Activated CD4-positive, alpha-beta T cell treated with anti-CD3 and anti-CD28 coated beads for 36 hours (primary cell): Measurements from ENCODE around the gene MAD1L1. TPM values are rescaled to one million over a fixed set of nuclear protein-coding genes. Genes with fewer than 3 reads are reported as not detected.
A peak's percentile ranks its signal among the peaks of the same experiment; 100 is the strongest.

Experiments
- ATAC-seq: fragments of 200-7000 bp; cut with Tn5 transposase; one replicate; pipeline ENCODE4 v1.10.0; 2021; ENCODE audit warnings: mild to moderate bottlenecking, moderate library complexity
- CTCF ChIA-PET: fragments of 350-600 bp; sonication (Branson Sonifier 250); formaldehyde crosslinking; loops from one replicate; lab custom pipeline; 2021; ENCODE audit warnings: antibody characterized with exemption; lab: Charles Lee
- POLR2A ChIA-PET: fragments of 350-600 bp; sonication (Branson Sonifier 250); formaldehyde crosslinking; loops from one replicate; lab custom pipeline; 2021; ENCODE audit warnings: antibody characterized with exemption, inconsistent platforms; lab: Charles Lee
- DNase-seq: peaks from one replicate; pipeline ENCODE4 v3.0.0-alpha.2; 2020
- H3K27ac Mint-ChIP-seq: one replicate; pipeline ENCODE4 v1.8.0; 2021; ENCODE audit warnings: mixed read lengths
- H3K27me3 Mint-ChIP-seq: one replicate; pipeline ENCODE4 v1.8.0; 2021; ENCODE audit warnings: mixed read lengths
- H3K36me3 Mint-ChIP-seq: one replicate; pipeline ENCODE4 v1.8.0; 2021; ENCODE audit warnings: low read depth, mixed read lengths
- H3K4me1 Mint-ChIP-seq: one replicate; pipeline ENCODE4 v1.8.0; 2021; ENCODE audit warnings: mixed read lengths
- H3K4me3 Mint-ChIP-seq: one replicate; pipeline ENCODE4 v1.8.0; 2021; ENCODE audit warnings: mild to moderate bottlenecking, moderate library complexity, mixed read lengths
- H3K9me3 Mint-ChIP-seq: one replicate; pipeline ENCODE4 v1.8.0; 2021; ENCODE audit warnings: low read depth, mixed read lengths
- intact Hi-C, 2 experiments: fragments of 100-400 bp; cut with DNase I in 1 of 2; cut with micrococcal nuclease in 1 of 2; formaldehyde crosslinking; loops; one replicate each; pipeline versions ENCODE4 v1.14.2 to v1.15.1; 2022 to 2024; cut with DNase I, micrococcal nuclease
- total RNA-seq, 2 experiments: library from RNA; stranded (reverse); gene quantifications; one replicate each; pipeline ENCODE4 v1.2.3, GENCODE V29; 2021

MAD1L1 gene
- total RNA-seq, 2 experiments from 2014 or later: 50.2 to 61.7 TPM

DNA sequence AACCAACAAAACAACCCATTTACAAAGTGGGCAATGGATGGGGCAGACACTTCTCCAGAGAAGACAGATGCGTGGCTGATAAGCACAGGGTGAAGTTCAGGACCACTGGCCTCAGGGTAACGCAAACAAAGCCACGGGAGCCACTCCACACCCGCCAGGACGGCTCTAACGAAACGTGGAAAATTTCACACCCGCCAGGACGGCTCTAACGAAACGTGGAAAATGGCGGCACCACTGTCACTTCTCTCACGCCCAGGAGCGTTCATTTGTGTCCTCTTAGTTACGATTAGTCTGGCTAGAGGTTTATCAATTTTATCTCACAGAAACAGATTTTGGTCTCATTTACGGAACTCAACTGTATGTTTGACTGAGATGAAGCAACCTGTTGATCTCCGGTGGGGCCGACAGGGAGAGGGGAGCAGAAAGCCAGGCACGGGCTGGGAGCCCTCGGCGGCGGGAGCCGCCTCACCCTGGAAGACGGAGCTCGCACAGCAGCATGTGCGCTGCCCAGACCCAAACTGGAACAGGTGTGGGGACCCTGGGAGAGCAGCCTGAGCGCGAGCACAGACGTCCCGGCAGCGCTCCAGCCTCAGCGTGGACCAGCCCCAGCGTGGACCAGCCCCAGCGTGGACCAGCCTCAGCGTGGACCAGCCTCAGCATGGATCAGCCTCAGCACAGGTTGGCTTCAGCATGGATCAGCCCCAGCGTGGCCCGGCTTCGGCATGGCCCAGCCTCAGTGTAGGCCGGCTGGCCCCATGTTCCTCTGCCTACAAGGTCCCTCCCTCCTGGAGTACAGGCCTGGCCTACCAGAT lies 243.5 kb downstream of the MAD1L1 start:
- POLR2A ChIA-PET: no interaction called here
- Mint-ChIP-seq H3K27me3 (no peaks in the 10 kb centered on the region), H3K36me3 (peaks cover 7% of the 10 kb centered on the region), H3K27ac (no peak overlapping the region), H3K4me3 (no peak overlapping the region), H3K9me3 (no peaks in the 10 kb centered on the region), H3K4me1 (peaks cover 28% of the 10 kb centered on the region)
- ATAC-seq (no peak), DNase-seq (no peak)
- intact Hi-C loops: no loop called here
- CTCF ChIA-PET: no interaction called here

GRCh38 chr7:1988533-1988930 lies 244.2 kb downstream of the MAD1L1 start:
- peaks cover 7% of the 10 kb centered on the region for H3K36me3 Mint-ChIP-seq
- peaks cover 28% of the 10 kb centered on the region for H3K4me1 Mint-ChIP-seq
- DNase-seq (no peak), ATAC-seq (no peak)
- H3K9me3 Mint-ChIP-seq: no peaks in the 10 kb centered on the region
- no peak overlapping the region for H3K27ac Mint-ChIP-seq
- H3K4me3 Mint-ChIP-seq: no peak overlapping the region
- ChIA-PET CTCF (no interaction called here), POLR2A (no interaction called here)
- H3K27me3 Mint-ChIP-seq: no peaks in the 10 kb centered on the region
- intact Hi-C loops: no loop called here

DNA sequence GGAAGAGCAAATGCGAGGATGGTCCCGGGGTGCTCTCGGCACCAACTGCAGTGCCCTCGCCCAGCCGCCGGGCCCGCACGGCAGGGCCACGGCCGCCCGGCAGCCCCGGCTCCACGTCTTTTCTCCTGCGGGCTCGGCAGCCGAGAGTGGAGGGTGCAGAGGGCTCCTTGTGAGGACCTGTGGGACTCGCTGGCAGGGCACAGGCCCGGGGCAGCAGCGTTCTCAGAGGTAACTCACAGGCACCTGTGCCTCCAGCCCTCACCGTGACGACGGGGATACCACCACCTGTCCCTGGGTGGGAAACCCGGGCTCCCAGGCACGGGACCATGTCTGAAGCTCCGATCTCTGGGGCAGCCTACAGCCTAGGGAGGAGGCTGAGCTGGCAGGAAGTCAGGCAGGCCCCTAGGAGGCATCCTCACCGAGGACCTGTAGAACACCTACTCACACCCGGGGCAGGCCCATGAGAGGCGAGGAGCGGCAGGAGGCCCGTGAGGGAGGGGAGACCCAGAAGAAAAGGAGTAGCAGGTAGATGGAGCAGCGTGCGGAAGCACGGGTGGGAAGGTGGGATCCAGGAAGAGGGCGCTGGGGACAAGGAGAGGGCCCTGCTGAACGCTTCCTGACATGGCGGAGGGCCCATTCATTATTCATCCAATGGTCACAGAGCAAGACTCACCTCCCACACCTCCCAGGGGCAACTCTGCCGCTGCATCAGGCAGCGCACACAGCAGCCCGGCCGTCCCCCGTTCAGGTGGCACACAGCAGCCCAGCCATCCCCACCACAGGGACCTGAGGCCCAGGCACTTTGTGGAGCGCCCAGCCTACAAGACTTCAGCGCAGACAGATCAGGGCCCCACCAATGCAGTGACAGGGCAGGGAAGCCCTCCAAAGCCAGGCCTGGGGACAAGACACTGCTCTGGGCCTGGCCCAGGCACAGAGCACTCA lies 244.9 kb downstream of the MAD1L1 start:
- Mint-ChIP-seq H3K4me1 (peaks cover 28% of the 10 kb centered on the region), H3K27ac (peak overlapping the region; percentile 13), H3K9me3 (no peaks in the 10 kb centered on the region), H3K4me3 (no peak overlapping the region), H3K36me3 (peaks cover 7% of the 10 kb centered on the region), H3K27me3 (no peaks in the 10 kb centered on the region)
- DNase-seq: peak; percentile 44
- ChIA-PET CTCF (no interaction called here), POLR2A (no interaction called here)
- ATAC-seq: peak; percentile 68
- intact Hi-C loops: no loop called here

GRCh38 chr7:1987084-1987535 lies 245.6 kb downstream of the MAD1L1 start:
- peaks cover 7% of the 10 kb centered on the region for H3K36me3 Mint-ChIP-seq
- DNase-seq: no peak
- no peak overlapping the region for H3K4me3 Mint-ChIP-seq
- no peaks in the 10 kb centered on the region for H3K9me3 Mint-ChIP-seq
- CTCF ChIA-PET: no interaction called here
- intact Hi-C loops: no loop called here
- peak overlapping the region; percentile 76 for H3K27ac Mint-ChIP-seq
- no peaks in the 10 kb centered on the region for H3K27me3 Mint-ChIP-seq
- peaks cover 28% of the 10 kb centered on the region for H3K4me1 Mint-ChIP-seq
- POLR2A ChIA-PET: no interaction called here
- ATAC-seq: no peak

DNA sequence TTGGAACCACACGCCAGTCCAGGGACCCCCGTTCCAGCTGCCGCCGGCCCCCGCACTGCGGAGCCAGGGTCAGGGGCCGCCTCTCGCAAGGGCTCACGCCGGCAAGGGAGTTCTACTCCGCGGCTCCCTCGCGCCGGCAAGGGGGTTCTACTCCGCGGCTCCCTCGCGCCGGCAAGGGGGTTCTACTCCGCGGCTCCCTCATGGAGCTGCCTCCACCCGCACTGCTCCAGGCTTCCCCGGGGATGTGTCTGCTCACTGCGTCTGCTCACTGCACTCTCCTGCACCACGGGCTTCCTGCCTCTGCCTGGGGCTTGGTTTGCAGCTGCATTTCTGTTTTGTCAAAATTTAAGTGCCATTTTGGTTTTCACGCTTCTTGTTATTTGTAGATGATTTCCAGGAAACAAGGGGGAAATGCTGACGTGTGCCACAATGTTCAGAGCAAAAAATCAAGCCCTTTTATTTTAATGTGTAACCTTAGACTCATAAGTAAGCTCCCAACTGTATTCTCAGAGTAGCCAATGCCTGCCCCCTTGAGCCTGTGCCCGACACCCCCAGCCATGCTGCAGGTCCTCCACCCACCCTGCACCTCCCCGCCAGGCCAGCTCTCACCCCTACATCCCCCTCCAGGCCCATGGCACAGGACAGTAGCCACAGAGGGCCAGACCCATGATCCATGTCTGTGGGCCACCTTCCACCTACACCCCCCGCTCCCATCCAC lies 246.2 kb downstream of the MAD1L1 start:
- Mint-ChIP-seq H3K4me3 (no peak overlapping the region), H3K9me3 (no peaks in the 10 kb centered on the region), H3K27me3 (no peaks in the 10 kb centered on the region), H3K4me1 (peaks cover 28% of the 10 kb centered on the region), H3K27ac (peak overlapping the region; percentile 76), H3K36me3 (peaks cover 7% of the 10 kb centered on the region)
- intact Hi-C loops: no loop called here
- CTCF ChIA-PET: no interaction called here
- peak; percentile 71 for ATAC-seq
- peak; percentile 40 for DNase-seq
- POLR2A ChIA-PET: interaction anchor here (0.6 to 0.7 kb wide), 2 partner anchors 24 to 54 kb away, joined by 3 to 4 read pairs; no protein-coding TSS in a partner anchor

DNA sequence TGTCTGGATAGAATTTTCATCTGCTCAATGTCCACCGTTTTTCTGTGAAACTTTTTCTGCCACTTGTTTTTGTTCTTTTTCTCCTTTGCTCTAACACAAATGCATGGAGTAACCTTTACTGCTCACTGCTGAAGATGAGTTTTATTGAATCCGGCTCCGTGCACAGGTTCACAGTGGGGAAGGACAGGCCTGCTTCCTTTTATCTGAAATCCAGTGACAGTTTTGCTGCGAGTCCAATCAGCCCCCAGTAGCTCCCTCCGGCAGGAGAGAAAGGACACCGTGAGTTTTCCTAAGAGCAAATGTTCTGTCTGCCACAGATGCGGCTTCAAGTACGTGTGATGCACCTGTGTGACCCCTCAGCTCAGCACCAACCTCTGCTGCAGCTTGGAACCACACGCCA lies 246.8 kb downstream of the MAD1L1 start:
- Mint-ChIP-seq H3K27ac (no peak overlapping the region), H3K4me3 (no peak overlapping the region), H3K36me3 (peaks cover 7% of the 10 kb centered on the region), H3K9me3 (no peaks in the 10 kb centered on the region), H3K4me1 (peaks cover 28% of the 10 kb centered on the region), H3K27me3 (no peaks in the 10 kb centered on the region)
- CTCF ChIA-PET: no interaction called here
- ATAC-seq (no peak), DNase-seq (no peak)
- intact Hi-C loops: no loop called here
- POLR2A ChIA-PET: no interaction called here

DNA sequence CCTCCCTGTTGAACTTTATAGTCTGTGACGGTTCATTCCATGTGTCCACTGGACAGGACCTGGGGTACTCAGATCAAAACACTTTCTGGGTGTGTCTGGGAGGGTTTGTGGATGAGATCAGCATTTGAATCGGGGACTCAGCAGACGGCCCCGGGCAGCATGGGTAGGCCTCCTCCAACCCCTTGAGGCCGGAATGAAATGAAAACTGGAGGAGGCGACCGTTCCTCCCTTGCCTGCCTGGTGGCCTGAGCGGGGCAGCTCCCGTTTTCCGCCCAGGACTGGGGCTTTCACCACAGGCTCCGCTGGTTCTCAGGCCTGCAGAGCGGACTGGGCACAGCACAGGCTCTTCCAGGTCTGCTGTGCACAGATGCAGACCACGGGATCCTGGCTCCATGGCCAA lies 247.7 kb downstream of the MAD1L1 start:
- ChIA-PET POLR2A (no interaction called here), CTCF (no interaction called here)
- no peak for DNase-seq
- Mint-ChIP-seq H3K4me1 (peaks cover 28% of the 10 kb centered on the region), H3K36me3 (peaks cover 7% of the 10 kb centered on the region), H3K27me3 (no peaks in the 10 kb centered on the region), H3K4me3 (no peak overlapping the region), H3K27ac (peak overlapping the region; percentile 4), H3K9me3 (no peaks in the 10 kb centered on the region)
- intact Hi-C loops: no loop called here
- ATAC-seq: no peak

- intact Hi-C loops: no loop called here
- ChIA-PET CTCF (no interaction called here), POLR2A (no interaction called here)
- H3K27ac Mint-ChIP-seq: no peak overlapping the region
- peaks cover 7% of the 10 kb centered on the region for H3K36me3 Mint-ChIP-seq
- peaks cover 19% of the 10 kb centered on the region for H3K4me1 Mint-ChIP-seq
- no peak for ATAC-seq
- H3K9me3 Mint-ChIP-seq: no peaks in the 10 kb centered on the region
- no peak for DNase-seq
- no peaks in the 10 kb centered on the region for H3K27me3 Mint-ChIP-seq
- no peak overlapping the region for H3K4me3 Mint-ChIP-seq
Observed at GRCh38 chr7:1981878-1982230, 250.9 kb downstream of the MAD1L1 start.

- Mint-ChIP-seq H3K27me3 (no peaks in the 10 kb centered on the region), H3K4me3 (no peak overlapping the region), H3K9me3 (no peaks in the 10 kb centered on the region), H3K27ac (no peak overlapping the region), H3K4me1 (peaks cover 14% of the 10 kb centered on the region), H3K36me3 (peaks cover 5% of the 10 kb centered on the region)
- CTCF ChIA-PET: no interaction called here
- intact Hi-C loops: no loop called here
- POLR2A ChIA-PET: no interaction called here
- ATAC-seq (no peak), DNase-seq (no peak)
Observed at GRCh38 chr7:1981201-1981877, 251.4 kb downstream of the MAD1L1 start.

DNA sequence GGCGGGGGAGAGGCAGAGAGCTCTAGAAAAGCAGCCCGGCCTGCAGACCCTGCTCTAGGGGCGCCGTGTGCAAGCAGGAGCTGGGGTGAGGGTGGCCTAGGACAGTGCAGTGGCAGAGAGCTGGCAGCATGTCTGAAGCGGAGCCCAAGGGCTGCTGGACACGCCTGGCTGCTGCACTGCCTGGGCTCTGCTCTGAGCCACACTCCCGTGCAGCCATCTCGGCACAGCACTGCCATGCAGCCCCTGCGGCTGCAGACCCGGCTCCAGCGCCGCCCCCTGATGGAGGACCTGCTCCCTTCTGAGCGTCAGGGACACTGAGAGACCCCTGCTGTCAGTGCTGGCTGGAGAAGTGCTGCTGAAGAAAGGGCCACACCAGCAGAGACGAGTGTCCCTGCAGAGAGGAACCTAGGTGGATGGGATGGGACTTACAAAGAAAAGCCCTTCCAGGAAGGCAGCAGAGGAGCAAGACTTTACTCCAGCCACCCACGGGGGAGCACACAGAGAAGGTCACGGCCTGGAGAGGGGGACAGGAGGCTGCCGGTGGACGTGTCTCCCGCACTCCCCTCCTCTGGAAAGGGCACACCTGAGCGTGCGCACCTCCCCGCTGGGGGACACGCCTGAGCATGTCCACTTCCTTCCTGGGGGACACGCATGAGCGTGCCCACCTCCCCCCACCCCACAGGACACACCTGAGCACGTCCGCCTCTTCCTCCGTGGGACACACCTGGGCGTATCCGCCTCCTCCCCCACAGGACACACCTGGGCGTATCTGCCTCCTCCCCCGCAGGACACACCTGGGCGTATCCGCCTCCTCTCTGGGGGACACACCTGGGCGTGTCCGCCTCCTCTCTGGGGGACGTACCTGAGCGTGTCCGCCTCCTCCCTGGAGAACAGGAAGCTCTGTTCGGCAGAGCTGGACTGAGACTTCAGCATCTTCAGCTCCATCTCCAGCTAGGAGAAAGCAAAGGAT lies 252.9 kb downstream of the MAD1L1 start:
- H3K27ac Mint-ChIP-seq: no peak overlapping the region
- peaks cover 5% of the 10 kb centered on the region for H3K4me1 Mint-ChIP-seq
- no peaks in the 10 kb centered on the region for H3K9me3 Mint-ChIP-seq
- H3K4me3 Mint-ChIP-seq: no peak overlapping the region
- H3K36me3 Mint-ChIP-seq: peaks cover 4% of the 10 kb centered on the region
- intact Hi-C loops: no loop called here
- DNase-seq (no peak), ATAC-seq (no peak)
- CTCF ChIA-PET: no interaction called here
- POLR2A ChIA-PET: no interaction called here
- H3K27me3 Mint-ChIP-seq: no peaks in the 10 kb centered on the region
